NCI-H2227 (cell line): Measurements from ENCODE around the gene SERPINA6.
"Not testable (repeated sequence)": the region's sequence is repeated elsewhere in the genome, so short reads cannot be mapped to it uniquely, and the experiment has no call there.

ENCODE experiments used
- DNase-seq: peaks from one replicate; lab custom pipeline; 2025; ENCODE audit not compliant: unreplicated experiment; lab: John Stamatoyannopoulos, UW

The SERPINA6 gene

GRCh38 chr14:94292872-94293577 lies 30.1 kb downstream of the SERPINA6 start, which contains the start of gene SERPINA10:
Gene SERPINA10, minus strand, starts transcription at chr14:94293268. Its CDS starts 2,675 bp downstream, at chr14:94290593.
- DNase-seq, result no peak

- DNase-seq, result no peak
Measured at GRCh38 chr14:94292526-94292871, 30.6 kb downstream of the SERPINA6 start.

GRCh38 chr14:94291906-94292525 lies 31.1 kb downstream of the SERPINA6 start:
- no peak for DNase-seq

GRCh38 chr14:94291159-94291905 lies 31.8 kb downstream of the SERPINA6 start:
- DNase-seq, result no peak

GRCh38 chr14:94290197-94290596 lies 32.9 kb downstream of the SERPINA6 start:
- no peak for DNase-seq

- no peak for DNase-seq
Measured at GRCh38 chr14:94288610-94289465, 34.3 kb downstream of the SERPINA6 start.

- no peak for DNase-seq
Measured at GRCh38 chr14:94285158-94285557, 38.0 kb downstream of the SERPINA6 start.

GRCh38 chr14:94284221-94284620 lies 38.9 kb downstream of the SERPINA6 start:
- DNase-seq, result no peak

- DNase-seq, result no peak
Measured at GRCh38 chr14:94282991-94283723, 40.0 kb downstream of the SERPINA6 start.

- no peak for DNase-seq
Measured at GRCh38 chr14:94278731-94279130, 44.4 kb downstream of the SERPINA6 start.

- DNase-seq, result not testable (repeated sequence)
Measured at GRCh38 chr14:94276898-94277561, 46.1 kb downstream of the SERPINA6 start.

GRCh38 chr14:94269156-94269555 lies 54.0 kb downstream of the SERPINA6 start:
- no peak for DNase-seq

- DNase-seq, result not testable (repeated sequence)
Measured at GRCh38 chr14:94268582-94268981, 54.6 kb downstream of the SERPINA6 start.

GRCh38 chr14:94267352-94267751 lies 55.8 kb downstream of the SERPINA6 start:
- no peak for DNase-seq

- DNase-seq, result not testable (repeated sequence)
Measured at GRCh38 chr14:94264195-94264594, 58.9 kb downstream of the SERPINA6 start.
